IgD-negative memory B cell (primary cell): ENCODE data around the gene CCRL2. TPM values are rescaled to one million over a fixed set of nuclear protein-coding genes. Genes with fewer than 3 reads are reported as not detected.

Experiments
- H3K27ac Mint-ChIP-seq, 3 donors: one replicate each; pipeline ENCODE4 v1.8.0; 2020 to 2022; ENCODE audit warnings: mild to moderate bottlenecking in 3 of 3, mixed read lengths in 3 of 3, moderate library complexity in 1 of 3
- H3K27me3 Mint-ChIP-seq: one replicate; pipeline ENCODE4 v1.8.0; 2021; ENCODE audit warnings: mixed read lengths
- H3K36me3 Mint-ChIP-seq: one replicate; pipeline ENCODE4 v1.8.0; 2020; ENCODE audit warnings: mild to moderate bottlenecking, mixed read lengths
- H3K4me1 Mint-ChIP-seq, 3 donors: one replicate each; pipeline ENCODE4 v1.8.0; 2020 to 2022; ENCODE audit warnings: mixed read lengths in 3 of 3, mild to moderate bottlenecking in 1 of 3
- H3K4me3 Mint-ChIP-seq, 4 donors: one replicate each; pipeline ENCODE4 v1.8.0; 2020 to 2022; ENCODE audit warnings: mild to moderate bottlenecking in 4 of 4, mixed read lengths in 4 of 4, moderate library complexity in 3 of 4
- H3K9me3 Mint-ChIP-seq, 3 donors: one replicate each; pipeline ENCODE4 v1.8.0; 2020 to 2021; ENCODE audit warnings: mixed read lengths in 3 of 3, mild to moderate bottlenecking in 1 of 3
- polyA plus RNA-seq: library from polyadenylated mRNA; unstranded; fragments of 300-500 nt; fragmentation: Illumina TruSeq; gene quantifications from one replicate; pipeline ENCODE4 v1.2.3, GENCODE V29; 2021

CCRL2 gene, protein sequence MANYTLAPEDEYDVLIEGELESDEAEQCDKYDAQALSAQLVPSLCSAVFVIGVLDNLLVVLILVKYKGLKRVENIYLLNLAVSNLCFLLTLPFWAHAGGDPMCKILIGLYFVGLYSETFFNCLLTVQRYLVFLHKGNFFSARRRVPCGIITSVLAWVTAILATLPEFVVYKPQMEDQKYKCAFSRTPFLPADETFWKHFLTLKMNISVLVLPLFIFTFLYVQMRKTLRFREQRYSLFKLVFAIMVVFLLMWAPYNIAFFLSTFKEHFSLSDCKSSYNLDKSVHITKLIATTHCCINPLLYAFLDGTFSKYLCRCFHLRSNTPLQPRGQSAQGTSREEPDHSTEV
- 1.3 TPM for polyA plus RNA-seq

DNA sequence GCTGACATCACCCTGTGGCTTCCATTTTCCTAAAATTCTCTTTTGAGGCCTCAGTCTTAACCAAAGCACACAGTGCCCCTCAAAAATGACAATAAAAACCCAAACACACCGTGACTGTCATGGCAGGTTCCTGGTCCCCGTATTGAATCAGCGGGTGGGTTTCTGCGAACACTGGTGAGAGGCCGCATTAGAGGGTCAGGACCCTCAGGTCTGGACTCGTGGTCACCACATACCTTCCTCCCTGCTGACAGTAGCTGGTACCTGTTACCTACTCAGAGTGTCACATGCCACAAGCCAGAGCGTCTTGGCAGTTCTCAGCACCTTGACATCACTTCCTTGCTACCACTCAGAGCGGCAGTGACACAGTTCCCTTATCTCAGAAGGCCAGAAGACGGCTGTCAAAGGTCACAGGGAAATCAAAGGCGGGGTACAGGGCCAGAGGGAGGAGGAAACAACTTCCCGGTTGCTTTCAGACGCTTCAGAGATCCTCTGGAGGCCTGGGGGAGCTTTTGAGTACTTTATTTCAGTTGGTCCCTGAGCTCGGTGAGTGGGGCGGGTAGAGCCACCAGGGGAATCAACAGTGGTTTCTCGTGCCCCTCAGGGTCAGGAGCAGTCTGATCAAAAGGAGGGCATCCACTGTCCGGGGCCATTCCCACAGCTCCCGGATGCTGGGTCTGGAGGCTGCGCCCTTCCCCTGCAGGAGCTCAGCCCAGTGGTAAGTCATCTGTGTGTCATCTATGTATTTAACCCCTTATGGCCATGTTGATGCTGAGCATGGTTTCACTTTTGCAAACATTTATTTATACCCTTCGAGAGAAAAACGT is at the start of gene CCRL2, which contains the start of gene CCR5AS:
CCRL2 (plus strand) TSS at position 472 of the 824 bp plus-strand sequence. CDS start 821 bp downstream, outside the sequence.
CCR5AS (minus strand) TSS at position 279 of the 824 bp plus-strand sequence.
- Mint-ChIP-seq H3K27me3 (peaks cover 6% of the 10 kb centered on the region), H3K36me3 (peaks cover 1% of the 10 kb centered on the region), H3K4me1 (peaks cover 7 to 23% (median 13%) of the 10 kb centered on the region in 3 donors), H3K27ac (peak within 1 kb of the TSS; percentile 46 to 90 (median 73)), H3K9me3 (peaks cover 2 to 4% (median 3%) of the 10 kb centered on the region in 3 donors), H3K4me3 (peak within 1 kb of the TSS; percentile 78 to 93 (median 86))

DNA sequence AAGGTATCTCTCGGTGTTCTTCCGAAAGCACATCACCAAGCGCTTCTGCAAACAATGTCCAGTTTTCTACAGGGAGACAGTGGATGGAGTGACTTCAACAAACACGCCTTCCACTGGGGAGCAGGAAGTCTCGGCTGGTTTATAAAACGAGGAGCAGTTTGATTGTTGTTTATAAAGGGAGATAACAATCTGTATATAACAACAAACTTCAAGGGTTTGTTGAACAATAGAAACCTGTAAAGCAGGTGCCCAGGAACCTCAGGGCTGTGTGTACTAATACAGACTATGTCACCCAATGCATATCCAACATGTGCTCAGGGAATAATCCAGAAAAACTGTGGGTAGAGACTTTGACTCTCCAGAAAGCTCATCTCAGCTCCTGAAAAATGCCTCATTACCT is 48.6 kb upstream of the CCRL2 start:
- Mint-ChIP-seq H3K27ac (no peak overlapping the region), H3K9me3 (no peaks in the 10 kb centered on the region), H3K4me1 (peaks cover 52 to 59% (median 52%) of the 10 kb centered on the region in 3 donors), H3K4me3 (peak overlapping the region in 1 of 4 donors; percentile 79), H3K27me3 (no peaks in the 10 kb centered on the region), H3K36me3 (no peaks in the 10 kb centered on the region)

DNA sequence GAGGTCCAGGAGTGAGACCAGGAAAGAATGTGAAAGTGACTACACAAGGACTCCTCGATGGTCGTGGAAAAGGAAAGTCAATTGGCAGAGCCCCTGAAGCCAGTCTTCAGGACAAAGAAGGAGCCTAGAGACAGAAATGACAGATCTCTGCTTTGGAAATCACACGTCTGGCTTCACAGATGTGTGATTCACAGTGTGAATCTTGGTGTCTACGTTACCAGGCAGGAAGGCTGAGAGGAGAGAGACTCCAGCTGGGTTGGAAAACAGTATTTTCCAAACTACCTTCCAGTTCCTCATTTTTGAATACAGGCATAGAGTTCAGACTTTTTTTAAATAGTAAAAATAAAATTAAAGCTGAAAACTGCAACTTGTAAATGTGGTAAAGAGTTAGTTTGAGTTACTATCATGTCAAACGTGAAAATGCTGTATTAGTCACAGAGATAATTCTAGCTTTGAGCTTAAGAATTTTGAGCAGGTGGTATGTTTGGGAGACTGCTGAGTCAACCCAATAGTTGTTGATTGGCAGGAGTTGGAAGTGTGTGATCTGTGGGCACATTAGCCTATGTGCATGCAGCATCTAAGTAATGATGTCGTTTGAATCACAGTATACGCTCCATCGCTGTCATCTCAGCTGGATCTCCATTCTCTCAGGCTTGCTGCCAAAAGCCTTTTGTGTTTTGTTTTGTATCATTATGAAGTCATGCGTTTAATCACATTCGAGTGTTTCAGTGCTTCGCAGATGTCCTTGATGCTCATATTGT is 47.1 kb upstream of the CCRL2 start:
- peak overlapping the region in 2 of 3 donors; percentile 40 to 76 for H3K27ac Mint-ChIP-seq
- peaks cover under 1% of the 10 kb centered on the region for H3K36me3 Mint-ChIP-seq
- peaks cover 41 to 50% (median 42%) of the 10 kb centered on the region in 3 donors for H3K4me1 Mint-ChIP-seq
- peak overlapping the region in 1 of 4 donors; percentile 76 for H3K4me3 Mint-ChIP-seq
- no peaks in the 10 kb centered on the region for H3K27me3 Mint-ChIP-seq
- H3K9me3 Mint-ChIP-seq: no peaks in the 10 kb centered on the region

DNA sequence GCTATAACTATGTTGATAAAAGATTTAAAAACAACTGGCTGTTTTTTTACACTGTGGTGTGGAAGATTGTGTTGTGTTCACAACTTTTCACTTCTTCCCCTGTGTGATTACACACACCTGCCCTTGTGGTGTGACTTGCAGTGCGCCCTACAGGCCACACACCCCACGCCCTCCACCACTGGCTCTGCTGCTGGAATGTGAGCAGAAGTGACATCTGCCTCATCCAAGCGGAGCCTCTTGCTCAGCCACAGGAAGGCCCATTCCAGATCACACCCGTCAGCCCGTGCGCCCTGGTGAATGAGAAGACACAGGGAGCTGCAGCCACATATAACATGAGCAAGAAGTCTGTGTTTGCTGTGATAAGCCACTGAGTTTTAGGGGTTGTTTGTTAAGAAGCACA is 46.2 kb upstream of the CCRL2 start:
- Mint-ChIP-seq H3K27ac (no peak overlapping the region), H3K36me3 (peaks cover 3% of the 10 kb centered on the region), H3K4me1 (peaks cover 35 to 45% (median 37%) of the 10 kb centered on the region in 3 donors), H3K4me3 (peak overlapping the region in 2 of 4 donors; percentile 73 to 86), H3K9me3 (no peaks in the 10 kb centered on the region), H3K27me3 (no peaks in the 10 kb centered on the region)

DNA sequence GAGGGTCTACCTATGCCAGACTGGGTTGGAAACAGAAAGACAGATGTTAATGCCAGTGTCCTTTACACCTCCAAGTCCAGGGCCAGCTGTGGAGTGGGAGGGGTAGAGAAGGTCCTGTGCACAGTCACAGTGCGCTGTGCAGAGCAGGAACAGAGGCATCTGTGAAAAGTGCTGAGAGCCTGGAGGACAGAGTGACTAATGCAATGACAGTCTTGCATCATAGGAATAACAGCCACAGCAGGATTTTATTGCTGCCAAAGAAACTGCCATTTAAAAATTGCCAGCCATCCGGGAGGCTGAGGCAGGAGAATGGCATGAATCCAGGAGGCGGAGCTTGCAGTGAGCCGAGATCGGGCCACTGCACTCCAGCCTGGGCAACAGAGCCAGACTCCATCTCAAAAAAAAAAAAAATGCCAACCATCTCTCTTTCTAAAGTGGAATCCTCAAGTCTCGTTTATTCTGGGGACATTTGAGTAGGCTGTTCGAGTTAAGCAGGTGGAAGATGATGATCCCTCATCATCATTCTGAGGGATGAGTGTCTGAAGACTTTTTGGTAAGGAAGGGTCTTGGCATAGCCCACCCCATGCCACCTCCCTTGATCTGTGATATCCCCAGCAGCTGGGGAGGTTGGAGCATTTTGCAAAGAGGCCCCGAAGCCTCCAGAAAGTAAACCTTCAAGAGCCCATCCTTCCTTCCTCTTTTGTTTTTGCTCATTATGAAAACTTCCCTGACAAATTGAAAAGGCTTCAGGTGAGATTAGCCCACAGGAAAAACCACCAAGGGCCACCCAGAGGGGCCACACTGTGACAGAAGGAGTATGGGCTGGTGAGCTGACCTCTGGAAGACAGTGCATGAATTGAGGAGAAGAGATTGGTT is 45.4 kb upstream of the CCRL2 start:
- Mint-ChIP-seq H3K27ac (peak overlapping the region in 2 of 3 donors; percentile 12 to 43), H3K4me3 (peak overlapping the region in 2 of 4 donors; percentile 73 to 86), H3K9me3 (no peaks in the 10 kb centered on the region), H3K27me3 (no peaks in the 10 kb centered on the region), H3K4me1 (peaks cover 29 to 43% (median 33%) of the 10 kb centered on the region in 3 donors), H3K36me3 (peaks cover 3% of the 10 kb centered on the region)

DNA sequence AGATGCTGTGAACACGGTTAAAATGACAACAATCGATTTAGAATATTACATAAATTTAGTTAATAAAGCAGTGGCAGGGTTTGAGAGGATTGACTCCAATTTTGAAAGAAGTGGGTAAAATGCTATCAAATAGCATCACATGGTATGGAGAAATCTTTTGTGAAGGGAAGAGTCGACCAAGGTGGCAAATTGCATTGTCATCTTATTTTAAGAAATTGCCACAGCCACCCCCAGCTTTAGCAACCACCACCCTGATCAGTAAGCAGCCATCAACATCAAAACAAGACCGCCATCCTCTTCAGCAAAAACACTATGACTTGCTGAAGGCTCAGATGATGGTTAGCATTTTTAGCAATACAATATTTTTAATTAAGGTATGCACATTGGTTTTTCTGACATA is 42.0 kb upstream of the CCRL2 start:
- Mint-ChIP-seq H3K4me3 (no peak overlapping the region), H3K9me3 (no peaks in the 10 kb centered on the region), H3K36me3 (peaks cover 3% of the 10 kb centered on the region), H3K27ac (no peak overlapping the region), H3K4me1 (peaks cover 19 to 44% (median 43%) of the 10 kb centered on the region in 3 donors), H3K27me3 (no peaks in the 10 kb centered on the region)

DNA sequence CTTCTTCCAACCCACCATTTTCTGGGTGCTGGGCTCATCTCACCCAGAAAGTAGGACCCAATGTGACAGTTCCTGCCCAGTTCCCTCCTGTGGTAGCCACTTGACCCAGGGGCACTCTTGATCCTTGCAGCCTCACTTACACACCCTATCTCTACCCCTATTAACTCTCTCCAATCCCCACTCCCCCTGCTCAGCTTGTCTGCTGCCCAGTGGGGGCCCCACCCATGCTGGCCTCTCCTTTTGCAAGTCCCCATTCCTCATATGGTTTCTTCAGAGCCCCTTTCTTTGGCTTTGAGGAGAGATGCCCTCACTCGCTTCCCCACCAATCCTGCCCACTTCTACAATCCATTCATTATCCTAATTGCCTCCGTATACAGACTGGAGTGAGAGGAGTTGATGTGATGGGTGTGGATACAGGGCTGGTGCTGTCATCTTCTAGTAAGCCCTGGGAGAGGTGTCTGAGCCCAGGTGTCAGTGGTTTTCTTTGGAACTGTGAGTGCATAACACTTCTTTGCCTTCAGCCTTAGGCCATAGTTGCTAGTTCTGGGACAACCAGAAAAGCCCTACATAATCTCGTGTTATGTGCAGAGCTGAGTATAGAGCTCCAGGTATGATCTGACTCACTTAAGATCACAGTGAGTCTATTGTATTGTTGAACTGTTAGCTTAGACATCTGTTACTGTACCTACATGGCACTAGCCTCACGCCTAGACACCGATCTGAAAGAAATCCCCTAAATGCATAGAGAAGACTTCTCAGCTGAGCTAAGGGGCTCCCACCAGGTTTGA is 41.1 kb upstream of the CCRL2 start:
- Mint-ChIP-seq H3K9me3 (no peaks in the 10 kb centered on the region), H3K4me1 (peaks cover 19 to 39% (median 38%) of the 10 kb centered on the region in 3 donors), H3K27ac (no peak overlapping the region), H3K4me3 (no peak overlapping the region), H3K27me3 (no peaks in the 10 kb centered on the region), H3K36me3 (peaks cover 3% of the 10 kb centered on the region)

DNA sequence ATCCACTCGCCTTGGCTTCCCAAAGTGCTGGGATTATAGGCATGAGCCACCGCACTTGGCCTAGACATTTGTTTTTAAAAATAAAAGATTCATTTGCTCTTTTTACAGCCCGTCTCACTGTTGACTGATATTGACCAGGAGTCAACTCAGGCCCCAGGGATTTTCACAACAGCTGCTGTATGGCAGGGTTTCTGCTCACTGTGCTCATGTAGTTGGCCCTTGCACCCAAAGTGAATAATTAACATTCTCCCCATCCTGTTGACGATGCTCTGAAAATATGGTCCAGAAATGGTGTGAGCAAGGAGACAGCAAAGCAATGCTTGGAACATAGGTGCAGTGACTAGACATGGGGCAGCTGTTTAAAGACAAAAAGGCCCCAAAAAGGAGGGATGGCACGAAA is 39.2 kb upstream of the CCRL2 start:
- Mint-ChIP-seq H3K9me3 (no peaks in the 10 kb centered on the region), H3K36me3 (peaks cover 3% of the 10 kb centered on the region), H3K4me1 (peaks cover 17 to 27% (median 21%) of the 10 kb centered on the region in 3 donors), H3K27ac (no peak overlapping the region), H3K27me3 (peaks cover 6% of the 10 kb centered on the region), H3K4me3 (no peak overlapping the region)

DNA sequence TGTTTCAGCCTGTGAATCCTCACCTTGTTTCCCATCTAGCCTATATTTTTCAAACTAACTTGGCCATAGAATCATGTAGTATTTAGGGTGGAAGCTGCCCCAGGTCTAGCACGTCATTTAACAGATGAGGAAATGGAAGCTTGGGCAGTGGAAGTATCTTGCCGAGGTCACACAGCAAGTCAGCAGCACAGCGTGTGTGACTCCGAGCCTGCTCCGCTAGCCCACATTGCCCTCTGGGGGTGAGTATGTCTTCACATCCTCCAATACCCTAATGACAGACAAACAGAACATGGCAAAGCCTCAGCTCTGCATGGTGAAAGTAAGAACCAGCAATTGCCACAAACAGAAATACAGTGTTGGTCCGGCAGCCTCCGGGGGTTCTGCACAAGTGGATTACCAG is 38.5 kb upstream of the CCRL2 start:
- H3K4me1 Mint-ChIP-seq: peaks cover 17 to 26% (median 24%) of the 10 kb centered on the region in 3 donors
- H3K9me3 Mint-ChIP-seq: no peaks in the 10 kb centered on the region
- H3K4me3 Mint-ChIP-seq: peak overlapping the region in 1 of 4 donors; percentile 4
- peaks cover 6% of the 10 kb centered on the region for H3K27me3 Mint-ChIP-seq
- H3K27ac Mint-ChIP-seq: peak overlapping the region in 2 of 3 donors; percentile 2 to 7
- peaks cover 5% of the 10 kb centered on the region for H3K36me3 Mint-ChIP-seq

DNA sequence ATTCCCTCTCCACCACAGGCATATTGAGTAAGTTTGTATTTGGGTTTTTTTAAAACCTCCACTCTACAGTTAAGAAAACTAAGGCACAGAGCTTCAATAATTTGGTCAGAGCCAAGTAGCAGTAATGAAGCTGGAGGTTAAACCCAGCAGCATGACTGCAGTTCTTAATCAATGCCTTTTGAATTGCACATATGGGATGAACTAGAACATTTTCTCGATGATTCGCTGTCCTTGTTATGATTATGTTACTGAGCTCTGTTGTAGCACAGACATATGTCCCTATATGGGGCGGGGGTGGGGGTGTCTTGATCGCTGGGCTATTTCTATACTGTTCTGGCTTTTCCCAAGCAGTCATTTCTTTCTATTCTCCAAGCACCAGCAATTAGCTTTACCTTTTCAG is 37.9 kb upstream of the CCRL2 start:
- peak overlapping the region in 1 of 3 donors; percentile 68 for H3K27ac Mint-ChIP-seq
- peaks cover 6% of the 10 kb centered on the region for H3K27me3 Mint-ChIP-seq
- peak overlapping the region in 2 of 4 donors; percentile 39 to 85 for H3K4me3 Mint-ChIP-seq
- no peaks in the 10 kb centered on the region for H3K9me3 Mint-ChIP-seq
- H3K36me3 Mint-ChIP-seq: peaks cover 5% of the 10 kb centered on the region
- peaks cover 17 to 26% (median 24%) of the 10 kb centered on the region in 3 donors for H3K4me1 Mint-ChIP-seq

DNA sequence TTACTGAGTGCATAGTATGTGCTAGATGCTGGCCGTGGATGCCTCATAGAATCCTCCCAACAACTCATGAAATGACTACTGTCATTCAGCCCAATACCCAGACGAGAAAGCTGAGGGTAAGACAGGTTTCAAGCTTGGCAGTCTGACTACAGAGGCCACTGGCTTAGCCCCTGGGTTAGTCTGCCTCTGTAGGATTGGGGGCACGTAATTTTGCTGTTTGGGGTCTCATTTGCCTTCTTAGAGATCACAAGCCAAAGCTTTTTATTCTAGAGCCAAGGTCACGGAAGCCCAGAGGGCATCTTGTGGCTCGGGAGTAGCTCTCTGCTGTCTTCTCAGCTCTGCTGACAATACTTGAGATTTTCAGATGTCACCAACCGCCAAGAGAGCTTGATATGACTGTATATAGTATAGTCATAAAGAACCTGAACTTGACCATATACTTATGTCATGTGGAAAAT is 37.4 kb upstream of the CCRL2 start:
- H3K4me3 Mint-ChIP-seq: peak overlapping the region in 3 of 4 donors; percentile 31 to 85 (median 39)
- peaks cover 17 to 26% (median 24%) of the 10 kb centered on the region in 3 donors for H3K4me1 Mint-ChIP-seq
- peak overlapping the region in 1 of 3 donors; percentile 54 for H3K27ac Mint-ChIP-seq
- peaks cover 10% of the 10 kb centered on the region for H3K27me3 Mint-ChIP-seq
- peaks cover 5% of the 10 kb centered on the region for H3K36me3 Mint-ChIP-seq
- H3K9me3 Mint-ChIP-seq: no peaks in the 10 kb centered on the region

DNA sequence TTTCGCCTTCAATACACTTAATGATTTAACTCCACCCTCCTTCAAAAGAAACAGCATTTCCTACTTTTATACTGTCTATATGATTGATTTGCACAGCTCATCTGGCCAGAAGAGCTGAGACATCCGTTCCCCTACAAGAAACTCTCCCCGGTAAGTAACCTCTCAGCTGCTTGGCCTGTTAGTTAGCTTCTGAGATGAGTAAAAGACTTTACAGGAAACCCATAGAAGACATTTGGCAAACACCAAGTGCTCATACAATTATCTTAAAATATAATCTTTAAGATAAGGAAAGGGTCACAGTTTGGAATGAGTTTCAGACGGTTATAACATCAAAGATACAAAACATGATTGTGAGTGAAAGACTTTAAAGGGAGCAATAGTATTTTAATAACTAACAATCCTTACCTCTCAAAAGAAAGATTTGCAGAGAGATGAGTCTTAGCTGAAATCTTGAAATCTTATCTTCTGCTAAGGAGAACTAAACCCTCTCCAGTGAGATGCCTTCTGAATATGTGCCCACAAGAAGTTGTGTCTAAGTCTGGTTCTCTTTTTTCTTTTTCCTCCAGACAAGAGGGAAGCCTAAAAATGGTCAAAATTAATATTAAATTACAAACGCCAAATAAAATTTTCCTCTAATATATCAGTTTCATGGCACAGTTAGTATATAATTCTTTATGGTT is 36.1 kb upstream of the CCRL2 start, which contains the start of gene CCR5:
CCR5 (plus strand) TSS at position 108 of the 680 bp plus-strand sequence. CDS start 1,957 bp downstream, outside the sequence.
- Mint-ChIP-seq H3K27me3 (peaks cover 12% of the 10 kb centered on the region), H3K27ac (peak within 1 kb of the TSS in 1 of 3 donors; percentile 54), H3K36me3 (peaks cover 2% of the 10 kb centered on the region), H3K4me3 (peak within 1 kb of the TSS in 3 of 4 donors; percentile 31 to 85 (median 72)), H3K4me1 (peaks cover 17 to 32% (median 26%) of the 10 kb centered on the region in 3 donors), H3K9me3 (no peaks in the 10 kb centered on the region)
